H1 (cell line): ENCODE data around the gene MYDGF. TPM values are rescaled to one million over a fixed set of nuclear protein-coding genes. Genes with fewer than 3 reads are reported as not detected.

Experiments
- CTCF ChIA-PET: fragments of 300-600 bp; sonication (Branson Sonifier 250); formaldehyde crosslinking; loops from one replicate; lab custom pipeline; 2021; ENCODE audit not compliant: partially characterized antibody; lab: Charles Lee
- POLR2A ChIA-PET: fragments of 300-600 bp; sonication (Branson Sonifier 250); formaldehyde crosslinking; loops from one replicate; lab custom pipeline; 2021; ENCODE audit warnings: inconsistent platforms; ENCODE audit not compliant: partially characterized antibody; lab: Charles Lee
- DNase-seq, 2 experiments: peaks; one replicate each; pipeline versions ENCODE4 v3.0.0 to v3.0.0-alpha.2; 2010 to 2022; ENCODE audit warnings: low spot score in 2 of 2, low read depth in 1 of 2, mixed read lengths in 1 of 2
- FAIRE-seq: peaks from 2 replicates; lab custom pipeline; 2011; peaks lifted over from hg19 to GRCh38; lab: Jason Lieb, UNC
- H2AFZ ChIP-seq: 2 replicates; pipeline ENCODE4 v1.8.1; 2012; ENCODE audit warnings: low read length, inconsistent platforms
- H2AK5ac ChIP-seq: 2 replicates; pipeline ENCODE4 v1.6.1; 2013; ENCODE audit warnings: low read depth, low read length
- H2BK120ac ChIP-seq: replicated peaks from 2 replicates; pipeline ENCODE3; 2013; ENCODE audit warnings: low read depth, low read length, inconsistent platforms
- H2BK12ac ChIP-seq: 2 replicates; pipeline ENCODE4 v1.6.1; 2013; ENCODE audit warnings: low read depth, low read length
- H2BK15ac ChIP-seq: 2 replicates; pipeline ENCODE4 v1.6.1; 2013; ENCODE audit warnings: low read length
- H2BK20ac ChIP-seq: 2 replicates; pipeline ENCODE4 v1.6.1; 2013; ENCODE audit warnings: low read length
- H2BK5ac ChIP-seq: 2 replicates; pipeline ENCODE4 v1.6.1; 2013; ENCODE audit warnings: low read depth, low read length
- H3K14ac ChIP-seq: 2 replicates; pipeline ENCODE4 v1.6.1; 2013; ENCODE audit warnings: inconsistent platforms; ENCODE audit not compliant: insufficient read length
- H3K18ac ChIP-seq: 2 replicates; pipeline ENCODE4 v1.6.1; 2013; ENCODE audit warnings: low read length; ENCODE audit errors: extremely low read depth
- H3K23ac ChIP-seq: 2 replicates; pipeline ENCODE4 v1.6.1; 2013; ENCODE audit warnings: inconsistent platforms; ENCODE audit not compliant: insufficient read length
- H3K23me2 ChIP-seq: 2 replicates; pipeline ENCODE4 v1.6.1; 2013; ENCODE audit warnings: low read depth, low read length
- H3K27ac ChIP-seq: 2 replicates; pipeline ENCODE4 v1.6.1; 2011; ENCODE audit warnings: low read depth, low read length, inconsistent platforms
- H3K27me3 ChIP-seq, 4 experiments: replicated peaks in 1 of 4; 1 replicate in 1 of 4; 2 replicates in 3 of 4; pipeline versions ENCODE4 v1.6.1 to v1.8.1; 2011 to 2013; ENCODE audit warnings: low read length in 3 of 4, mild to moderate bottlenecking in 3 of 4, inconsistent platforms in 2 of 4, mixed read lengths in 2 of 4, moderate library complexity in 1 of 4; ENCODE audit not compliant: control insufficient read depth in 3 of 4, insufficient read depth in 3 of 4; ENCODE audit errors: extremely low read depth in 1 of 4
- H3K36me3 ChIP-seq, 4 experiments: 2 replicates each; pipeline versions ENCODE4 v1.6.1 to v1.8.1; 2011 to 2013; ENCODE audit warnings: mild to moderate bottlenecking in 4 of 4, low read length in 3 of 4, moderate library complexity in 2 of 4, control low read depth in 1 of 4, inconsistent platforms in 1 of 4; ENCODE audit not compliant: insufficient read depth in 4 of 4, control insufficient read depth in 2 of 4
- H3K4ac ChIP-seq: replicated peaks from 2 replicates; pipeline ENCODE3; 2013; ENCODE audit warnings: low read length, low read depth, mixed read lengths, inconsistent platforms; ENCODE audit not compliant: insufficient read length
- H3K4me1 ChIP-seq, 4 experiments: replicated peaks in 1 of 4; 1 replicate in 1 of 4; 2 replicates in 3 of 4; pipeline versions ENCODE4 v1.6.1 to v1.8.1; 2011 to 2013; ENCODE audit warnings: low read length in 3 of 4, inconsistent platforms in 2 of 4, mixed read lengths in 1 of 4; ENCODE audit not compliant: insufficient read depth in 4 of 4, control insufficient read depth in 3 of 4
- H3K4me2 ChIP-seq, 2 experiments: 2 replicates each; pipeline versions ENCODE4 v1.6.1 to v1.8.1; 2011 to 2013; ENCODE audit warnings: low read depth in 2 of 2, low read length in 2 of 2, control low read depth in 1 of 2, inconsistent platforms in 1 of 2, mild to moderate bottlenecking in 1 of 2; ENCODE audit not compliant: insufficient read depth in 1 of 2
- H3K4me3 ChIP-seq, 4 experiments: fragments of 200-600, 300-600 bp in 1 of 4; sonication (generic), shearing (Covaris generic), sonication (Bioruptor Twin) in 1 of 4; 2 replicates each; pipeline versions ENCODE4 v1.5.1 to v1.8.1; 2011 to 2016; ENCODE audit warnings: low read length in 4 of 4, low read depth in 3 of 4, control low read depth in 2 of 4, inconsistent platforms in 2 of 4, mild to moderate bottlenecking in 2 of 4, mixed read lengths in 1 of 4, moderate library complexity in 1 of 4; ENCODE audit not compliant: insufficient read depth in 2 of 4; ENCODE audit errors: extremely low read depth in 1 of 4
- H3K56ac ChIP-seq: replicated peaks from 2 replicates; pipeline ENCODE3; 2013; ENCODE audit warnings: low read depth, mild to moderate bottlenecking, mixed read lengths, low read length, inconsistent platforms; ENCODE audit not compliant: insufficient read length
- H3K79me1 ChIP-seq: 2 replicates; pipeline ENCODE4 v1.6.1; 2013; ENCODE audit warnings: low read depth, low read length, control low read depth
- H3K79me2 ChIP-seq, 2 experiments: 2 replicates each; pipeline versions ENCODE4 v1.6.1 to v1.8.1; 2012 to 2013; ENCODE audit warnings: low read length in 2 of 2, mild to moderate bottlenecking in 2 of 2, inconsistent platforms in 1 of 2; ENCODE audit not compliant: insufficient read depth in 2 of 2, control insufficient read depth in 1 of 2
- H3K9ac ChIP-seq, 4 experiments: replicated peaks in 1 of 4; 1 replicate in 1 of 4; 2 replicates in 3 of 4; pipeline versions ENCODE4 v1.6.1 to v1.8.1; 2011 to 2013; ENCODE audit warnings: low read depth in 3 of 4, low read length in 3 of 4, control low read depth in 2 of 4, mild to moderate bottlenecking in 2 of 4, moderate library complexity in 2 of 4, inconsistent platforms in 1 of 4; ENCODE audit errors: extremely low read depth in 1 of 4
- H3K9me3 ChIP-seq, 2 experiments: 2 replicates each; pipeline versions ENCODE4 v1.6.1 to v1.8.1; 2012 to 2013; ENCODE audit warnings: mild to moderate bottlenecking in 2 of 2, moderate library complexity in 2 of 2, control low read depth in 1 of 2, inconsistent platforms in 1 of 2, low read depth in 1 of 2, low read length in 1 of 2, mixed read lengths in 1 of 2; ENCODE audit not compliant: insufficient read depth in 2 of 2
- H4K20me1 ChIP-seq, 2 experiments: replicated peaks in 1 of 2; 2 replicates each; pipeline versions ENCODE3 to v1.8.1; 2011 to 2013; ENCODE audit warnings: inconsistent platforms in 2 of 2, low read length in 2 of 2, mild to moderate bottlenecking in 1 of 2; ENCODE audit not compliant: insufficient read depth in 2 of 2, control insufficient read depth in 1 of 2
- H4K5ac ChIP-seq: 2 replicates; pipeline ENCODE4 v1.6.1; 2013; ENCODE audit warnings: low read length, low read depth, mixed read lengths, inconsistent platforms; ENCODE audit not compliant: insufficient read length
- H4K8ac ChIP-seq: 2 replicates; pipeline ENCODE4 v1.8.0; 2013; ENCODE audit warnings: mild to moderate bottlenecking, moderate library complexity, low read length, inconsistent platforms; ENCODE audit not compliant: insufficient read depth; ENCODE audit errors: extremely low read depth
- H4K91ac ChIP-seq: replicated peaks from 2 replicates; pipeline ENCODE3; 2013; ENCODE audit warnings: low read length, mixed read lengths, inconsistent platforms; ENCODE audit not compliant: insufficient read length
- YY1 ChIP-seq: IDR thresholded peaks from 2 replicates; pipeline ENCODE4 v1.6.1; 2011; ENCODE audit warnings: low read depth, mild to moderate bottlenecking, low read length
- WGBS, 2 experiments: shearing (Covaris generic) in 1 of 2; methylation state at CpG; one replicate each; pipeline versions ENCODE4 v1.1.6 to v1.1.7; 2013 to 2015; ENCODE audit warnings: low lambda C conversion rate in 2 of 2, mixed read lengths in 2 of 2, inconsistent platforms in 1 of 2, low coverage in 1 of 2, missing lambda C conversion rate in 1 of 2; ENCODE audit not compliant: insufficient replicate concordance in 2 of 2, insufficient coverage in 1 of 2, insufficient read length in 1 of 2; ENCODE audit errors: extremely low coverage in 1 of 2, missing lambda C conversion rate in 1 of 2; 5-methylcytosine and 5-hydroxymethylcytosine counted together
- polyA plus RNA-seq, 7 experiments: library from polyadenylated mRNA; depleted of rRNA in 3 of 7; stranded (reverse) in 5 of 7; unstranded in 2 of 7; fragments of >200 nt in 5 of 7; fragments of 200-250 nt in 2 of 7; gene quantifications; 1 replicate in 5 of 7; 2 replicates in 1 of 7; 4 replicates in 1 of 7; pipeline versions ENCODE4 v1.2.1 to v1.2.3, GENCODE V29; 2011 to 2013; ENCODE audit warnings: missing spikeins in 2 of 7, mixed read lengths in 2 of 7
- total RNA-seq: library from RNA; stranded (reverse); fragmentation: NEBNext Ultra II Directional; extraction: Animal tissue kit (Norgen Biotek cat#: 25700); gene quantifications from 2 replicates; pipeline ENCODE4 v1.2.1, GENCODE V29; 2021

MYDGF gene
- total and polyA plus RNA-seq, 2 of the 8 experiments (the other 6 are each of a cell fraction or from before 2014, with no cell fraction given) = 40.6 to 51.1 TPM

GRCh38 chr19:4662020-4662695 is 8.0 kb downstream of the MYDGF start:
- no peak overlapping the region for H4K91ac ChIP-seq
- H4K5ac ChIP-seq = no peak overlapping the region
- DNase-seq = no peak
- H2AFZ ChIP-seq = no peak overlapping the region
- H3K36me3 ChIP-seq = peaks cover 4 to 14% (median 11%) of the 10 kb centered on the region in 4 experiments; a peak in 7 of 8 replicates
- no peak overlapping the region for H2BK5ac ChIP-seq
- H2AK5ac ChIP-seq = no peak overlapping the region
- H2BK20ac ChIP-seq = no peak overlapping the region
- no peak overlapping the region; the same call in 1 of the 2 replicates for H4K8ac ChIP-seq
- H4K20me1 ChIP-seq = peaks cover 0 to 7% of the 10 kb centered on the region in 2 experiments
- H3K23ac ChIP-seq = no peak overlapping the region
- WGBS, 2 experiments = 90% methylated on average over 20 of the region's 20 CpGs; no CpG with 5 or more reads in 1 of the 2 experiments
- CTCF ChIA-PET = interaction anchor here (1.0 to 2.3 kb wide), 5 partner anchors 12 to 142 kb away, joined by 3 to 11 read pairs (median 3); no protein-coding TSS in a partner anchor
- no peak for FAIRE-seq
- H3K18ac ChIP-seq = no peak overlapping the region
- no peak overlapping the region for H3K56ac ChIP-seq
- H2BK12ac ChIP-seq = no peak overlapping the region
- H3K79me1 ChIP-seq = no peaks in the 10 kb centered on the region; the same call in 1 of the 2 replicates
- no peak overlapping the region for H3K4ac ChIP-seq
- POLR2A ChIA-PET = interaction anchor here (0.6 to 1.4 kb wide), 4 partner anchors 8 to 29 kb away, joined by 3 to 5 read pairs (median 3); no protein-coding TSS in a partner anchor
- no peak for TF ChIP-seq YY1
- H2BK120ac ChIP-seq = no peak overlapping the region
- H3K27ac ChIP-seq = no peak overlapping the region
- no peak overlapping the region for H3K14ac ChIP-seq
- no peaks in the 10 kb centered on the region for H3K9me3 ChIP-seq
- H2BK15ac ChIP-seq = no peak overlapping the region
- peaks cover 2% of the 10 kb centered on the region; the same call in 1 of the 2 replicates for H3K23me2 ChIP-seq
- H3K9ac ChIP-seq = no peak overlapping the region
- no peaks in the 10 kb centered on the region for H3K79me2 ChIP-seq
- H3K4me3 ChIP-seq = no peak overlapping the region
- no peak overlapping the region for H3K4me2 ChIP-seq
- no peaks in the 10 kb centered on the region for H3K4me1 ChIP-seq
- no peaks in the 10 kb centered on the region for H3K27me3 ChIP-seq
